Measurements from ENCODE around the gene NEK6. TPM values are rescaled to one million over a fixed set of nuclear protein-coding genes. Genes with fewer than 3 reads are reported as not detected.

The NEK6 gene
- total and polyA plus RNA-seq, 2 experiments from 2014 or later = 33.5 to 44.7 TPM

- H4K20me1 ChIP-seq (ENCODE audit: insufficient read depth, poor library complexity, severe bottlenecking) = peaks cover 68% of the 10 kb centered on the region
- H3K9me2 ChIP-seq (replicated peaks; ENCODE audit: insufficient read depth) = no peaks in the 10 kb centered on the region
- H3K4me1 ChIP-seq (ENCODE audit: insufficient read depth) = peaks cover 14% of the 10 kb centered on the region
- no peak for DNase-seq (ENCODE audit: low spot score)
- no peaks in the 10 kb centered on the region for H3K36me3 ChIP-seq (replicated peaks; ENCODE audit: insufficient read depth, low read depth)
- no peak overlapping the region for H3K27ac ChIP-seq
- TF ChIP-seq EZH2phosphoT487 (IDR thresholded peaks at IDR 0.05; ENCODE audit: low read depth, severe bottlenecking, unreplicated experiment) (no peak), EZH2 (IDR thresholded peaks at IDR 0.05; ENCODE audit: borderline replicate concordance) (no peak), CTCF (IDR thresholded peaks at IDR 0.05; ENCODE audit: poor library complexity) (peak; percentile 17)
- H2AFZ ChIP-seq = no peak overlapping the region
- peaks cover 63% of the 10 kb centered on the region for H3K79me2 ChIP-seq
- no peak overlapping the region for H3K4me3 ChIP-seq
- no peaks in the 10 kb centered on the region for H3K9me3 ChIP-seq (ENCODE audit: low read depth)
- H3K27me3 ChIP-seq = no peaks in the 10 kb centered on the region
- no peak overlapping the region for H3K4me2 ChIP-seq
- 94% methylated on average over 3 of the region's 3 CpGs for WGBS (ENCODE audit: low lambda C conversion rate, missing lambda C conversion rate)
Measured at GRCh38 chr9:124394596-124394995, 136.8 kb downstream of the NEK6 start.

DNA sequence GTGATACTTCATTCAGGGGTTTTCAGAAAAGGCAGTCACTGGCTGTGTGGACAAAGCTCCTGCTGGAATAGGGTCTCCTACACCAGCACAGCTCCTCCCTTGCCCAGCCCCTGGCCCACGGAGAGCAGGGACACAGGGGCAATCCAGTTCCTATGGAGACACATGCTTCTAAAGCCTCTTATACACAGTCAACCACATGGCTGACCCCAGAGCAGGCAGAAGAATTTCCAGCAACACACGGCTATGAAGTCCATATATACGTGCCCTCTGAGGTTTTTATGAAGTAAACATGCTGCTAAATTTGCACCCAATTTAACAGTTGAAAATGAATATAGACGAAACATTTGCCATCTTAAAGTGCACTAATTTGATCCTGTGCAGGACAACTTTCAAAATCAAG, 138.1 kb downstream of the NEK6 start:
- Histone ChIP-seq H3K4me2 (no peak overlapping the region), H3K36me3 (replicated peaks; ENCODE audit: insufficient read depth, low read depth) (no peaks in the 10 kb centered on the region), H4K20me1 (ENCODE audit: insufficient read depth, poor library complexity, severe bottlenecking) (peaks cover 64% of the 10 kb centered on the region), H2AFZ (no peak overlapping the region), H3K27ac (no peak overlapping the region), H3K79me2 (peaks cover 64% of the 10 kb centered on the region), H3K27me3 (no peaks in the 10 kb centered on the region), H3K9me2 (replicated peaks; ENCODE audit: insufficient read depth) (no peaks in the 10 kb centered on the region), H3K9me3 (ENCODE audit: low read depth) (no peaks in the 10 kb centered on the region), H3K4me3 (no peak overlapping the region), H3K4me1 (ENCODE audit: insufficient read depth) (peaks cover 8% of the 10 kb centered on the region)
- DNase-seq (ENCODE audit: low spot score) = no peak
- WGBS (ENCODE audit: low lambda C conversion rate, missing lambda C conversion rate) = 86% methylated on average over 4 of the region's 4 CpGs
- TF ChIP-seq CTCF (IDR thresholded peaks at IDR 0.05; ENCODE audit: poor library complexity) (no peak), EZH2 (IDR thresholded peaks at IDR 0.05; ENCODE audit: borderline replicate concordance) (no peak), EZH2phosphoT487 (IDR thresholded peaks at IDR 0.05; ENCODE audit: low read depth, severe bottlenecking, unreplicated experiment) (no peak)

GRCh38 chr9:124398191-124398935, 140.6 kb downstream of the NEK6 start:
- WGBS (ENCODE audit: low lambda C conversion rate, missing lambda C conversion rate) = 91% methylated on average over 8 of the region's 8 CpGs
- Histone ChIP-seq H3K27me3 (no peaks in the 10 kb centered on the region), H2AFZ (no peak overlapping the region), H4K20me1 (ENCODE audit: insufficient read depth, poor library complexity, severe bottlenecking) (peaks cover 46% of the 10 kb centered on the region), H3K79me2 (peaks cover 70% of the 10 kb centered on the region), H3K9me3 (ENCODE audit: low read depth) (no peaks in the 10 kb centered on the region), H3K27ac (no peak overlapping the region), H3K4me1 (ENCODE audit: insufficient read depth) (no peaks in the 10 kb centered on the region), H3K4me3 (no peak overlapping the region), H3K4me2 (no peak overlapping the region), H3K36me3 (replicated peaks; ENCODE audit: insufficient read depth, low read depth) (no peaks in the 10 kb centered on the region), H3K9me2 (replicated peaks; ENCODE audit: insufficient read depth) (no peaks in the 10 kb centered on the region)
- no peak for DNase-seq (ENCODE audit: low spot score)
- TF ChIP-seq CTCF (IDR thresholded peaks at IDR 0.05; ENCODE audit: poor library complexity) (no peak), EZH2phosphoT487 (IDR thresholded peaks at IDR 0.05; ENCODE audit: low read depth, severe bottlenecking, unreplicated experiment) (no peak), EZH2 (IDR thresholded peaks at IDR 0.05; ENCODE audit: borderline replicate concordance) (no peak)

Measured in hepatocyte (in vitro differentiated cells).